Naive thymus-derived CD4-positive, alpha-beta T cell (primary cell): Measurements from ENCODE around the gene ATP9B. TPM values are rescaled to one million over a fixed set of nuclear protein-coding genes. Genes with fewer than 3 reads are reported as not detected.

ENCODE experiments used
- ATAC-seq: fragments of 150-1000 bp; cut with Tn5 transposase; 2 replicates; pipeline ENCODE4 v1.10.0; 2021; ENCODE audit warnings: mild to moderate bottlenecking, moderate library complexity
- CTCF ChIA-PET: fragments of 350-600 bp; sonication (Branson Sonifier 250); formaldehyde crosslinking; loops from one replicate; lab custom pipeline; 2021; ENCODE audit warnings: antibody characterized with exemption; lab: Charles Lee
- POLR2A ChIA-PET: fragments of 350-600 bp; sonication (Branson Sonifier 250); formaldehyde crosslinking; loops from one replicate; lab custom pipeline; 2021; ENCODE audit warnings: antibody characterized with exemption, inconsistent platforms; lab: Charles Lee
- DNase-seq, 9 donors: peaks; one replicate each; pipeline versions ENCODE4 v3.0.0 to v3.0.0-alpha.2; 2020 to 2022; ENCODE audit warnings: mixed read lengths in 1 of 9
- H3K27ac ChIP-seq: one replicate; pipeline ENCODE4 v1.7.0; 2013; ENCODE audit warnings: mild to moderate bottlenecking, low read depth, low read length, moderate library complexity
- H3K27me3 ChIP-seq, 2 donors: one replicate each; pipeline ENCODE4 v1.7.0; 2013; ENCODE audit warnings: low read length in 2 of 2, mild to moderate bottlenecking in 2 of 2, moderate library complexity in 2 of 2; ENCODE audit not compliant: control insufficient read depth in 2 of 2, insufficient read depth in 2 of 2
- H3K36me3 ChIP-seq, 3 experiments: 1 replicate in 2 of 3; 2 replicates in 1 of 3; pipeline ENCODE4 v1.7.0; 2013; ENCODE audit warnings: low read length in 3 of 3, mild to moderate bottlenecking in 3 of 3, moderate library complexity in 1 of 3; ENCODE audit not compliant: insufficient read depth in 3 of 3, control insufficient read depth in 2 of 3
- H3K4me1 ChIP-seq, 2 donors: one replicate each; pipeline ENCODE4 v1.7.0; 2013; ENCODE audit warnings: low read length in 2 of 2, mild to moderate bottlenecking in 2 of 2, moderate library complexity in 1 of 2; ENCODE audit not compliant: control insufficient read depth in 2 of 2, insufficient read depth in 2 of 2
- H3K4me3 ChIP-seq: 2 replicates; pipeline ENCODE4 v1.7.0; 2013; ENCODE audit warnings: mild to moderate bottlenecking, low read length
- H3K9me3 ChIP-seq, 3 experiments: 1 replicate in 2 of 3; 2 replicates in 1 of 3; pipeline ENCODE4 v1.7.0; 2013; ENCODE audit warnings: low read length in 3 of 3; ENCODE audit not compliant: control insufficient read depth in 2 of 3
- H3K27ac Mint-ChIP-seq, 9 donors: one replicate each; pipeline ENCODE4 v1.8.0; 2020 to 2022; ENCODE audit warnings: mixed read lengths in 9 of 9, mild to moderate bottlenecking in 8 of 9, moderate library complexity in 5 of 9, inconsistent platforms in 2 of 9
- H3K27me3 Mint-ChIP-seq, 5 donors: one replicate each; pipeline ENCODE4 v1.8.0; 2021 to 2022; ENCODE audit warnings: mixed read lengths in 5 of 5, mild to moderate bottlenecking in 1 of 5
- H3K36me3 Mint-ChIP-seq, 5 donors: one replicate each; pipeline ENCODE4 v1.8.0; 2020 to 2022; ENCODE audit warnings: mixed read lengths in 5 of 5, mild to moderate bottlenecking in 3 of 5, inconsistent platforms in 1 of 5
- H3K4me1 Mint-ChIP-seq, 7 donors: one replicate each; pipeline ENCODE4 v1.8.0; 2020 to 2022; ENCODE audit warnings: mixed read lengths in 7 of 7, mild to moderate bottlenecking in 3 of 7, inconsistent platforms in 1 of 7
- H3K4me3 Mint-ChIP-seq, 10 donors: one replicate each; pipeline ENCODE4 v1.8.0; 2020 to 2022; ENCODE audit warnings: mild to moderate bottlenecking in 10 of 10, mixed read lengths in 10 of 10, moderate library complexity in 6 of 10, inconsistent platforms in 2 of 10
- H3K9me3 Mint-ChIP-seq, 11 donors: one replicate each; pipeline ENCODE4 v1.8.0; 2020 to 2022; ENCODE audit warnings: mixed read lengths in 11 of 11, mild to moderate bottlenecking in 4 of 11, inconsistent platforms in 1 of 11, moderate library complexity in 1 of 11
- intact Hi-C, 2 donors: fragments of 100-400 bp; cut with micrococcal nuclease; formaldehyde crosslinking; loops; one replicate each; pipeline ENCODE4 v1.15.1; 2023
- polyA plus RNA-seq, 2 donors: library from polyadenylated mRNA; unstranded; fragments of 300-500 nt; fragmentation: Illumina TruSeq; gene quantifications; one replicate each; pipeline ENCODE4 v1.2.3, GENCODE V29; 2021
- total RNA-seq, 6 experiments: library from RNA in 5 of 6; stranded (reverse) in 5 of 6; gene quantifications; 1 replicate in 5 of 6; 2 replicates in 1 of 6; pipeline ENCODE4 v1.2.3 and lab custom pipeline; 2021 to 2026

Gene ATP9B
- total and polyA plus RNA-seq, 7 experiments from 2014 or later, result 21.3 to 90.5 (median 79.4) TPM

DNA sequence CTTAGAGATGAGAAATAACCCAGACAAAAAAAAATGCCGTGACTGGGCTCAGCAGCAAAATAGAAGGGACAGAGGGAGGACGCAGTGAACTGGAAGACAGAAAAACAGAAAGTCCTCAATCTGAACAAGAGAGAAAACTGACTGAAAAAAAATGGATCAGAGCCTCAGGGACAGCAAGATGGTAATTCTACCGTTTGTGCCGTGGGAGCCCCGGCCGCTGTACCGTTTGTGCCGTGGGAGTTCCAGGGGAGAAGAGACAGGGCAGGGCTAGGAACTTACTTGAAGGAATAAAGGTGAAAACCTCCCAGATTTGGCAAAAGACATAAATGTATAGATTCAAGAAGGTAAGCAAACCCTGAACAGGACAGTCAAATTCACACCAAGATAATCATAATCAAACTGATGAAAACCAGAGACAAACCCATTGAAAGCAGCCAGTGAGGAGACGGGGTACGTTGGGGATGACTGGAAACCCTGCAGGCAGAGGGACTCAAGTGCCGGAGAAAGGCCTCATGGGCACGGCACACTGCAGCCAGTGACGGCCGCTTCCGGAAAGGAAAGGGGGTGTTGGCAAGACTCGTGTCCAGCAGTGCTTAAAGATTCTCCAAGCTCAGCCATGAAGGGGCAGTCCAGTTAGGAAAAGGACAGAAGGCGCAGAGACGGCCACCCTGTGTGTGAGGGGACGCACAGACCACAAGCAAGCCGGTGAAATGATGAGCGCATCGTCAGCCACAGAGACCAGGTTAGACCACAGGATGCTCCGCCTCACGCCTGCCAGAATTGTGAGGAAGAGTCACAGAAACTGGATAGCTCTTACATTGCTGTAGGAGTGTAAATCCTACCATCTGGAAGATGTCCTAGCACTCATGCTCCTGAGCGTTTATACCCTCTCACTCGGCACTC is 286.5 kb downstream of the ATP9B start:
- H3K4me1 ChIP-seq, result no peaks in the 10 kb centered on the region
- Mint-ChIP-seq H3K9me3 (no peaks in the 10 kb centered on the region), H3K27me3 (no peaks in the 10 kb centered on the region), H3K4me3 (no peak overlapping the region), H3K36me3 (peaks cover 0 to 37% (median 16%) of the 10 kb centered on the region in 5 donors), H3K27ac (peak overlapping the region in 3 of 9 donors; percentile 45 to 83 (median 59)), H3K4me1 (peaks cover 0 to 5% (median 0%) of the 10 kb centered on the region in 7 donors)
- peaks cover 0 to 51% (median 0%) of the 10 kb centered on the region in 3 experiments for H3K36me3 ChIP-seq
- POLR2A ChIA-PET, result no interaction called here
- H3K27me3 ChIP-seq, result no peaks in the 10 kb centered on the region
- no peak overlapping the region for H3K4me3 ChIP-seq
- no peak for DNase-seq
- H3K27ac ChIP-seq, result no peak overlapping the region
- no peaks in the 10 kb centered on the region for H3K9me3 ChIP-seq
- ATAC-seq, result no peak
- intact Hi-C loops, result no loop called here
- CTCF ChIA-PET, result no interaction called here

DNA sequence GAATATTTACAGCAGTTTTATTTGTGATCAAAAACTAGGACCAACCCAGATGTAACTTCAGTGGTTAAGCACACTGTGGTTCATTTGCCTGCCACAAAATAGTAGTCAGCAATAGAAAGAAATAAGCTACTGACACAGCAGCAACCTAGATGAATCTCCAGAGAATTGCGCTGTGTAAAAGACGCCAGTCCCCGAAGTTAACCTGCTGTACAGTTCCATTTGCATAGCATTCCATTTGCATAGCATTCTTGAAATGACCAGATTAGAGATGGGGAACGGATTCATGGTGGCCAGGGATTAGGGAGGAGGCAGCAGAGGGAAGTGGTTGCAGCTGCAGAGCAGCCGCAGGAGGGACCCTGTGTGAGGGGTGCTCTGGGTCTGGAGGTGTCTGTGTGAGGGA is 287.2 kb downstream of the ATP9B start:
- DNase-seq (no peak), ATAC-seq (no peak)
- H3K27me3 ChIP-seq, result no peaks in the 10 kb centered on the region
- no peak overlapping the region for H3K4me3 Mint-ChIP-seq
- H3K27ac Mint-ChIP-seq, result peak overlapping the region in 2 of 9 donors; percentile 59 to 65
- H3K9me3 Mint-ChIP-seq, result no peaks in the 10 kb centered on the region
- no peaks in the 10 kb centered on the region for H3K9me3 ChIP-seq
- peaks cover 0 to 5% (median 0%) of the 10 kb centered on the region in 7 donors for H3K4me1 Mint-ChIP-seq
- CTCF ChIA-PET, result no interaction called here
- no peaks in the 10 kb centered on the region for H3K4me1 ChIP-seq
- H3K27me3 Mint-ChIP-seq, result no peaks in the 10 kb centered on the region
- H3K36me3 ChIP-seq, result peaks cover 0 to 58% (median 0%) of the 10 kb centered on the region in 3 experiments
- H3K27ac ChIP-seq, result no peak overlapping the region
- no peak overlapping the region for H3K4me3 ChIP-seq
- POLR2A ChIA-PET, result no interaction called here
- intact Hi-C loops, result no loop called here
- peaks cover 0 to 39% (median 24%) of the 10 kb centered on the region in 5 donors for H3K36me3 Mint-ChIP-seq

DNA sequence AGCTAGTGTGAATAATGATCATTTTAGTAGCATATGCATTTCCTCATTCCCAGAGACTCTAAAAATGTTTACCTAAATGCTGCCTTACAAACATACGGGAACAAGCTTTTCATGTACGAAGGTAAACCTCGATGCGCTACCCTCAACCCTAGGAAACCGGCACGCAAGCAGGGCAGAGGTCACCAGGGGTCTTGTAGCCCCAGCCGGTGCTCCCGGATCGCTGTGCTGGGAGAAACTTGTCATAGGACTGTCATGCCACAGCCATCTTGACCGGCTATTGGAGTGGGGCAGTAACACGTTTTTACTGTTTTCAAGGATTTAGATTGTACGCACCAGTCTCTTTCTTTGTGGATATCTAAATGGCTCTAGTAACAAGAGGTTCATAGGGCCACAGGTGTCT is 291.7 kb downstream of the ATP9B start:
- POLR2A ChIA-PET, result interaction anchor here (0.5 kb wide), 1 partner anchor 318 kb away, joined by 4 read pairs; no protein-coding TSS in a partner anchor
- no peaks in the 10 kb centered on the region for H3K27me3 Mint-ChIP-seq
- Histone ChIP-seq H3K4me1 (no peaks in the 10 kb centered on the region), H3K27me3 (no peaks in the 10 kb centered on the region), H3K9me3 (no peaks in the 10 kb centered on the region), H3K36me3 (peaks cover 0 to 54% (median 4%) of the 10 kb centered on the region in 3 experiments), H3K4me3 (no peak overlapping the region), H3K27ac (no peak overlapping the region)
- H3K4me1 Mint-ChIP-seq, result peaks cover 0 to 6% (median 0%) of the 10 kb centered on the region in 7 donors
- CTCF ChIA-PET, result no interaction called here
- no peak for ATAC-seq
- peaks cover 0 to 6% (median 0%) of the 10 kb centered on the region in 11 donors for H3K9me3 Mint-ChIP-seq
- intact Hi-C loops, result no loop called here
- H3K4me3 Mint-ChIP-seq, result no peak overlapping the region
- DNase-seq, result no peak
- H3K27ac Mint-ChIP-seq, result peak overlapping the region in 1 of 9 donors; percentile 33
- H3K36me3 Mint-ChIP-seq, result peaks cover 6 to 61% (median 39%) of the 10 kb centered on the region in 5 donors

- POLR2A ChIA-PET, result no interaction called here
Measured at GRCh38 chr18:79361766-79362522, 292.8 kb downstream of the ATP9B start.

GRCh38 chr18:79365701-79366100 is 296.5 kb downstream of the ATP9B start:
- ATAC-seq, result no peak
- peaks cover 12 to 30% (median 22%) of the 10 kb centered on the region in 7 donors for H3K4me1 Mint-ChIP-seq
- intact Hi-C loops, result no loop called here
- Histone ChIP-seq H3K27me3 (no peaks in the 10 kb centered on the region), H3K4me1 (peaks cover 6 to 10% of the 10 kb centered on the region in 2 donors), H3K9me3 (no peaks in the 10 kb centered on the region), H3K4me3 (no peak overlapping the region), H3K36me3 (peaks cover 0 to 31% (median 4%) of the 10 kb centered on the region in 3 experiments), H3K27ac (no peak overlapping the region)
- H3K27ac Mint-ChIP-seq, result peak overlapping the region in 3 of 9 donors; percentile 12 to 47 (median 27)
- ChIA-PET POLR2A (no interaction called here), CTCF (no interaction called here)
- H3K4me3 Mint-ChIP-seq, result no peak overlapping the region
- H3K36me3 Mint-ChIP-seq, result peaks cover 6 to 51% (median 24%) of the 10 kb centered on the region in 5 donors
- DNase-seq, result no peak
- H3K27me3 Mint-ChIP-seq, result no peaks in the 10 kb centered on the region
- peaks cover 0 to 6% (median 0%) of the 10 kb centered on the region in 11 donors for H3K9me3 Mint-ChIP-seq

More at GRCh38 chr18:79361766-79362522, 292.8 kb downstream of the ATP9B start:
- Mint-ChIP-seq H3K9me3 (peaks cover 0 to 6% (median 0%) of the 10 kb centered on the region in 11 donors), H3K4me1 (peaks cover 0 to 6% (median 0%) of the 10 kb centered on the region in 7 donors), H3K27me3 (no peaks in the 10 kb centered on the region), H3K27ac (no peak overlapping the region), H3K36me3 (peaks cover 6 to 67% (median 40%) of the 10 kb centered on the region in 5 donors), H3K4me3 (no peak overlapping the region)
- Histone ChIP-seq H3K4me3 (no peak overlapping the region), H3K4me1 (no peaks in the 10 kb centered on the region), H3K27me3 (no peaks in the 10 kb centered on the region), H3K36me3 (peaks cover 0 to 49% (median 4%) of the 10 kb centered on the region in 3 experiments), H3K27ac (no peak overlapping the region), H3K9me3 (no peaks in the 10 kb centered on the region)
- CTCF ChIA-PET, result interaction anchor here (1.1 kb wide), 1 partner anchor 19 kb away, joined by 3 read pairs; no protein-coding TSS in a partner anchor
- no peak for DNase-seq
- no peak for ATAC-seq
- intact Hi-C loops, result no loop called here
